Kidney (tissue), 14 donors: ENCODE data around the gene MOB3A. TPM values are rescaled to one million over a fixed set of nuclear protein-coding genes. Genes with fewer than 3 reads are reported as not detected.
"Not testable (repeated sequence)": the region's sequence is repeated elsewhere in the genome, so short reads cannot be mapped to it uniquely, and the experiment has no call there.

Source experiments
- DNase-seq, 5 donors: peaks; one replicate each; pipeline ENCODE4 v3.0.0-alpha.2; 2013 to 2020
- FAIRE-seq: peaks from 2 replicates; lab custom pipeline; 2012; peaks lifted over from hg19 to GRCh38; lab: Jason Lieb, UNC
- H3K27ac ChIP-seq, 2 donors: one replicate each; pipeline ENCODE4 v1.7.0; 2013; ENCODE audit warnings: low read depth in 2 of 2, low read length in 2 of 2, inconsistent platforms in 1 of 2
- H3K27me3 ChIP-seq: one replicate; pipeline ENCODE4 v1.7.1; 2013; ENCODE audit warnings: low read length, inconsistent platforms; ENCODE audit not compliant: control insufficient read depth, insufficient read depth
- H3K36me3 ChIP-seq, 3 donors: one replicate each; pipeline versions ENCODE4 v1.7.0 to v1.7.1; 2013; ENCODE audit warnings: low read length in 3 of 3, control low read depth in 1 of 3, inconsistent platforms in 1 of 3; ENCODE audit not compliant: insufficient read depth in 3 of 3, control insufficient read depth in 2 of 3
- H3K4me1 ChIP-seq, 3 donors: one replicate each; pipeline versions ENCODE4 v1.7.0 to v1.7.1; 2013; ENCODE audit warnings: low read length in 3 of 3, inconsistent platforms in 1 of 3, low read depth in 1 of 3; ENCODE audit not compliant: control insufficient read depth in 2 of 3, insufficient read depth in 2 of 3
- H3K4me3 ChIP-seq, 3 donors: one replicate each; pipeline versions ENCODE4 v1.7.0 to v1.8.1; 2013; ENCODE audit warnings: low read length in 3 of 3, control low read depth in 1 of 3, inconsistent platforms in 1 of 3
- H3K9ac ChIP-seq, 3 donors: one replicate each; pipeline versions ENCODE4 v1.7.0 to v1.7.1; 2013; ENCODE audit warnings: low read length in 3 of 3, control low read depth in 1 of 3, inconsistent platforms in 1 of 3
- H3K9me3 ChIP-seq, 3 donors: one replicate each; pipeline versions ENCODE4 v1.7.0 to v1.7.1; 2013; ENCODE audit warnings: low read length in 3 of 3, control low read depth in 1 of 3, inconsistent platforms in 1 of 3; ENCODE audit not compliant: control insufficient read depth in 2 of 3, insufficient read depth in 1 of 3
- intact Hi-C: fragments of 100-400 bp; cut with DNase I; formaldehyde crosslinking; loops from one replicate; pipeline ENCODE4 v1.11.1; 2022
- polyA plus RNA-seq: library from polyadenylated mRNA; stranded (reverse); fragments of 350-450 nt; fragmentation: Illumina TruSeq; extraction: RNeasy Lipid Tissue Mini Kit (QIAGEN cat#74804); gene quantifications from one replicate; pipeline ENCODE4 v1.2.3, GENCODE V29; 2014; ENCODE audit warnings: low read depth, low replicate concordance; ENCODE audit not compliant: insufficient read depth
- total RNA-seq: library from RNA; stranded (reverse); fragmentation: NEBNext Ultra II Directional; extraction: Animal tissue kit (Norgen Biotek cat#: 25700); gene quantifications from one replicate; pipeline ENCODE4 v1.2.1, GENCODE V29; 2021
- TF ChIP-seq, protein P1 (sequence below): IDR thresholded peaks from 3 replicates; pipeline ENCODE4 v1.5.1; 2012; ENCODE audit warnings: mild to moderate bottlenecking, moderate library complexity, borderline replicate concordance; ENCODE audit not compliant: insufficient read depth; ENCODE audit errors: extremely low read depth
- donor health status: control.
- donor health status: control.
- donor health status: control.
- donor health status: control.
- donor health status: control.
- donor health status: DM: yes; HTN: yes; CAD: no.
- donor health status: Normal renal cell carcinoma (clear cell type).

Gene MOB3A
- total and polyA plus RNA-seq, 2 donors from 2014 or later = 16.9 to 59.7 TPM

GRCh38 chr19:2129892-2130770 lies 34.0 kb upstream of the MOB3A start:
- H3K4me3 ChIP-seq = no peak overlapping the region
- TF ChIP-seq, protein P1, sequence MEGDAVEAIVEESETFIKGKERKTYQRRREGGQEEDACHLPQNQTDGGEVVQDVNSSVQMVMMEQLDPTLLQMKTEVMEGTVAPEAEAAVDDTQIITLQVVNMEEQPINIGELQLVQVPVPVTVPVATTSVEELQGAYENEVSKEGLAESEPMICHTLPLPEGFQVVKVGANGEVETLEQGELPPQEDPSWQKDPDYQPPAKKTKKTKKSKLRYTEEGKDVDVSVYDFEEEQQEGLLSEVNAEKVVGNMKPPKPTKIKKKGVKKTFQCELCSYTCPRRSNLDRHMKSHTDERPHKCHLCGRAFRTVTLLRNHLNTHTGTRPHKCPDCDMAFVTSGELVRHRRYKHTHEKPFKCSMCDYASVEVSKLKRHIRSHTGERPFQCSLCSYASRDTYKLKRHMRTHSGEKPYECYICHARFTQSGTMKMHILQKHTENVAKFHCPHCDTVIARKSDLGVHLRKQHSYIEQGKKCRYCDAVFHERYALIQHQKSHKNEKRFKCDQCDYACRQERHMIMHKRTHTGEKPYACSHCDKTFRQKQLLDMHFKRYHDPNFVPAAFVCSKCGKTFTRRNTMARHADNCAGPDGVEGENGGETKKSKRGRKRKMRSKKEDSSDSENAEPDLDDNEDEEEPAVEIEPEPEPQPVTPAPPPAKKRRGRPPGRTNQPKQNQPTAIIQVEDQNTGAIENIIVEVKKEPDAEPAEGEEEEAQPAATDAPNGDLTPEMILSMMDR = no peak
- no peaks in the 10 kb centered on the region for H3K4me1 ChIP-seq
- H3K36me3 ChIP-seq = peaks cover 0 to 27% (median 26%) of the 10 kb centered on the region in 3 donors
- H3K27me3 ChIP-seq = no peaks in the 10 kb centered on the region
- no peak overlapping the region for H3K27ac ChIP-seq
- intact Hi-C loops = no loop called here
- DNase-seq (no peak), FAIRE-seq (no peak)
- H3K9me3 ChIP-seq = no peaks in the 10 kb centered on the region
- H3K9ac ChIP-seq = no peak overlapping the region

DNA sequence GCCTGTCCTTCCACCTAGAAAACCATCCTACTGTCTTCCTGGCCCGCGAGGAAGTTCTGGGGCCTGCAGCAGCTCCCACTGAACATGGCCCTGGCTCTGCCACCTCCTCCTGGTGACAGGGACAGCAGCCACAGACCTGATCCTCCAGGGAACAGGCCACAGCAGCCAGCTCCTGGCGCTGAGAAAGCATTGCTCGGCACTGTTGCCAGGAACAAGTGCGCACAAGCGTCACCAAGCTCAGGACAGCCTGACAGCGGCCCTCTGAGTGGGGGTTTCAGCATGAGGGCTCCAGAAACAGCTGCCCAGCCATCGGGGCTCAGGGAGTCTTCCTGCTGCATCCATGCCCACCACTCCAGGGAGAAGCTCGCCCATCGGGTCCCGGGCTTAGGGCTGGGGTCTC lies 33.4 kb upstream of the MOB3A start:
- DNase-seq (no peak), FAIRE-seq (no peak)
- Histone ChIP-seq H3K4me3 (no peak overlapping the region), H3K9ac (no peak overlapping the region), H3K27ac (no peak overlapping the region), H3K27me3 (no peaks in the 10 kb centered on the region), H3K4me1 (no peaks in the 10 kb centered on the region), H3K36me3 (peaks cover under 1 to 28% (median 26%) of the 10 kb centered on the region in 3 donors), H3K9me3 (no peaks in the 10 kb centered on the region)
- TF ChIP-seq, protein P1 = no peak
- intact Hi-C loops = no loop called here

- no peak overlapping the region for H3K4me3 ChIP-seq
- TF ChIP-seq, protein P1 = no peak
Measured at GRCh38 chr19:2129022-2129421, 32.9 kb upstream of the MOB3A start.

DNA sequence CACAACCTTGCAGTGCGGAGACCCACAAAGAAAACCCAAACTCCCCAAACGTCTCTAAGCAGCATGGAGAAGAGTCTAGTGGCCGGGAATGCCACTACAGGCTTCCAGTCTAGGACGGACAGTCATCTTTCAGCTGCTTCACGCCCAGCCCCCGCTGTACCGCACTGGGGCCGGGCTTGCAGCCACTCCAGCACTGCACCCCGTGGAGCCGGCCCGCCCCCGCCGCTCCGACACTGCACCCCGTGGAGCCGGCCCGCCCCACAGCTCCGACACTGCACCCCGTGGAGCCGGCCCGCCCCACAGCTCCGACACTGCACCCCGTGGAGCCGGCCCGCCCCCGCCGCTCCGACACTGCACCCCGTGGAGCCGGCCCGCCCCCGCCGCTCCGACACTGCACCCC lies 32.1 kb upstream of the MOB3A start:
- FAIRE-seq, H3K27ac ChIP-seq, H3K4me3 ChIP-seq, H3K9ac ChIP-seq, H3K27me3 ChIP-seq, DNase-seq, H3K9me3 ChIP-seq, intact Hi-C loops, H3K4me1 ChIP-seq: not testable (repeated sequence)
- H3K36me3 ChIP-seq = peaks cover 2 to 39% (median 28%) of the 10 kb centered on the region in 3 donors

More at GRCh38 chr19:2129022-2129421, 32.9 kb upstream of the MOB3A start:
- Histone ChIP-seq H3K9me3 (no peaks in the 10 kb centered on the region), H3K36me3 (peaks cover 2 to 32% (median 26%) of the 10 kb centered on the region in 3 donors), H3K9ac (no peak overlapping the region), H3K27ac (no peak overlapping the region), H3K4me1 (no peaks in the 10 kb centered on the region), H3K27me3 (no peaks in the 10 kb centered on the region)
- DNase-seq (peak in 1 of 5 donors; percentile 71), FAIRE-seq (no peak)
- intact Hi-C loops = no loop called here
